WERI-Rb-1 (cell line): ENCODE results near the gene NUDT16L1.
A peak's percentile ranks its signal among the peaks of the same experiment; 100 is the strongest.

Experiments used
- DNase-seq: peaks from one replicate; pipeline ENCODE4 v3.0.0-alpha.2; 2020
- H3K27ac ChIP-seq: fragments of 250-450 bp; sonication (Bioruptor Pico); 2 replicates; pipeline ENCODE4 v1.5.1; 2020; ENCODE audit warnings: mild to moderate bottlenecking, moderate library complexity
- H3K27me3 ChIP-seq: fragments of 250-450 bp; sonication (Bioruptor Pico); 2 replicates; pipeline ENCODE4 v1.5.1; 2021; ENCODE audit warnings: mild to moderate bottlenecking, low read depth, moderate library complexity; ENCODE audit not compliant: insufficient read depth, severe bottlenecking
- H3K36me3 ChIP-seq: fragments of 250-450 bp; sonication (Bioruptor Pico); 2 replicates; pipeline ENCODE4 v1.5.1; 2020; ENCODE audit warnings: mild to moderate bottlenecking, moderate library complexity
- H3K4me3 ChIP-seq: 2 replicates; pipeline ENCODE4 v1.5.1; 2011; ENCODE audit warnings: low read depth, mild to moderate bottlenecking, control low read depth, low read length
- H3K9me3 ChIP-seq: fragments of 250-450 bp; sonication (Bioruptor Pico); 2 replicates; pipeline ENCODE4 v1.5.1; 2021; ENCODE audit warnings: mild to moderate bottlenecking, moderate library complexity; ENCODE audit not compliant: severe bottlenecking
- TF ChIP-seq, protein P1 (sequence below): IDR thresholded peaks from 2 replicates; pipeline ENCODE4 v1.5.1; 2011; ENCODE audit warnings: low read depth, mild to moderate bottlenecking, control low read depth, inconsistent platforms, low read length

The NUDT16L1 gene

DNA sequence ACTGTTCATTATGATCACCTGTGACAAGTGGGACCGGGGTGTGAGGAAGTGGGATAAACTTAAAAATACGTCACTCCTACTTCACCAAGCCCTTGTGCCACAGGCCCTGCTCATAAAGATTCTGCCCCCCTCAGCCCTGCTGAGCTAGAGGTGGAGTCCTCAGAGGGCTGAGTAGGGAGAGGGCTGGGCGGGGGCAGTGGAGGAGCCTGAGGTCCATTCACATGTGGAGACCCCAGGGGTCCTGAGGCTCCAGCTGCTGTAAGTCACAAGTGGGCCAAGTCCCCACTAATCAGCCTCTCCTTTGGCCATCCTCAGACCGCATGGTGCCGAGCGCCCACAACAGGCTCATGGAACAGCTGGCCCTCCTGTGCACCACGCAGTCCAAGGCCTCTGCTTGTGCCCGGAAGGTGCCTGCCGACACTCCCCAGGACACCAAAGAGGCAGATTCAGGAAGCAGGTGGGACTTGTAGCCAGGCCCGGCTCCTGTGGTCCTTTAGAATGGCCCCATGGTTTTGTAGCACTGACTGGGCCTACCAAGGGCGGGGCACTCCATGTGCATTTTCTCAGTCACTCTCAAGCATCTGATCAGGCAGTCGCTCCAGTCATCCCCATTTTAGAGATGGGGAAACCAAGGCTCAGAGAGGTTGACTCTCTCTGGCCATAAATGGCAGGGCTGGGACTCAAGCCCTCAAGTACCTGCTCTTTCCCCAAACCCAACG, 51.4 kb downstream of the NUDT16L1 start:
- TF ChIP-seq, protein P1, sequence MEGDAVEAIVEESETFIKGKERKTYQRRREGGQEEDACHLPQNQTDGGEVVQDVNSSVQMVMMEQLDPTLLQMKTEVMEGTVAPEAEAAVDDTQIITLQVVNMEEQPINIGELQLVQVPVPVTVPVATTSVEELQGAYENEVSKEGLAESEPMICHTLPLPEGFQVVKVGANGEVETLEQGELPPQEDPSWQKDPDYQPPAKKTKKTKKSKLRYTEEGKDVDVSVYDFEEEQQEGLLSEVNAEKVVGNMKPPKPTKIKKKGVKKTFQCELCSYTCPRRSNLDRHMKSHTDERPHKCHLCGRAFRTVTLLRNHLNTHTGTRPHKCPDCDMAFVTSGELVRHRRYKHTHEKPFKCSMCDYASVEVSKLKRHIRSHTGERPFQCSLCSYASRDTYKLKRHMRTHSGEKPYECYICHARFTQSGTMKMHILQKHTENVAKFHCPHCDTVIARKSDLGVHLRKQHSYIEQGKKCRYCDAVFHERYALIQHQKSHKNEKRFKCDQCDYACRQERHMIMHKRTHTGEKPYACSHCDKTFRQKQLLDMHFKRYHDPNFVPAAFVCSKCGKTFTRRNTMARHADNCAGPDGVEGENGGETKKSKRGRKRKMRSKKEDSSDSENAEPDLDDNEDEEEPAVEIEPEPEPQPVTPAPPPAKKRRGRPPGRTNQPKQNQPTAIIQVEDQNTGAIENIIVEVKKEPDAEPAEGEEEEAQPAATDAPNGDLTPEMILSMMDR: no peak
- no peaks in the 10 kb centered on the region for H3K27me3 ChIP-seq
- no peak for DNase-seq
- H3K9me3 ChIP-seq: no peaks in the 10 kb centered on the region
- H3K27ac ChIP-seq: no peak overlapping the region
- H3K4me3 ChIP-seq: no peak overlapping the region
- peaks cover 5% of the 10 kb centered on the region for H3K36me3 ChIP-seq

DNA sequence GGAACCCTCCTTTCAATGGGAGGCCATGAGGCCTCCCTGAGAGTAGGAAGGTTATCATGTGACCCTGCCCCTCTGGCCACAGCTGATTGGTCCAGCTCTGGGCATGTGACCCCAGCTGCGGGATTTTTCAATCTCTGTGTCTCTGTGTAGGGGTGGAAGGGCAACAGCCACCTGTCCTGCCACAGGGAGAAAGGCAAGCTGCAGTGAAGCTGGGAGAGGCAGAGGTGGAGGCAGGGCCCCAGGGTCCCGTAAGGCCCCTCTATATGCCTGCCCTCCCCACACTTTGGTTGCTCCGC, 51.9 kb downstream of the NUDT16L1 start:
- Histone ChIP-seq H3K27ac (peak overlapping the region; percentile 39; the same call in 1 of the 2 replicates), H3K27me3 (no peaks in the 10 kb centered on the region)
- TF ChIP-seq, protein P1: no peak

More for the DNA sequence above, 51.9 kb downstream of the NUDT16L1 start:
- no peak overlapping the region for H3K4me3 ChIP-seq
- DNase-seq: no peak
- H3K36me3 ChIP-seq: peaks cover 8% of the 10 kb centered on the region
- no peaks in the 10 kb centered on the region for H3K9me3 ChIP-seq
